Testis (tissue), 2 donors: ENCODE results near the gene ASTN1.

Source experiments
- POLR2A ChIP-seq: fragments of 450-650 bp; IDR thresholded peaks from one replicate; pipeline ENCODE4 v1.6.1; 2017; ENCODE audit warnings: antibody characterized with exemption, mild to moderate bottlenecking, moderate library complexity
- TF ChIP-seq, protein P1 (sequence below), 3 experiments: fragments of 450-650 bp in 2 of 3; fragments of 200-600 bp in 1 of 3; sonication (generic) in 1 of 3; IDR thresholded peaks; one replicate each; pipeline ENCODE4 v1.5.1; 2016 to 2019; ENCODE audit warnings: antibody characterized with exemption in 3 of 3, mild to moderate bottlenecking in 2 of 3, moderate library complexity in 1 of 3

DNA sequence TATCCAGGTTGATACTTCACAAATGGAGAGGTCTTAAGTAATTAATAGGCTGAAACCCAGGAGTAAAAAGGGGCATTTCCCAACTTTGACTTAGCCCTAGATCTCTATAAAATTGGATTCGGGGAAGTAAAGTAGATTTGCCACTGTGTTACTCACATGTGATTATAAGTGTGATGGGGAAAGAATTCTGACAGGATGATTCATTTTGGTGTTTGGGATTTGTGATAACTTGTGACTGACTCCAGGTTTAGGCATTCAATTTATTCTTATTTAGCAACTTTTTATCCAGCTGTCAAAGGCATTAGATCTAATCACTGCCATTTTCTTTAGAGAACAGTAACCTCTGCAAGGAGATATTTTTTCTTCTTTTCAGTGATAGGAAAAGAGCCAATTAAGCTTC, 175.5 kb downstream of the ASTN1 start:
- TF ChIP-seq, protein P1, sequence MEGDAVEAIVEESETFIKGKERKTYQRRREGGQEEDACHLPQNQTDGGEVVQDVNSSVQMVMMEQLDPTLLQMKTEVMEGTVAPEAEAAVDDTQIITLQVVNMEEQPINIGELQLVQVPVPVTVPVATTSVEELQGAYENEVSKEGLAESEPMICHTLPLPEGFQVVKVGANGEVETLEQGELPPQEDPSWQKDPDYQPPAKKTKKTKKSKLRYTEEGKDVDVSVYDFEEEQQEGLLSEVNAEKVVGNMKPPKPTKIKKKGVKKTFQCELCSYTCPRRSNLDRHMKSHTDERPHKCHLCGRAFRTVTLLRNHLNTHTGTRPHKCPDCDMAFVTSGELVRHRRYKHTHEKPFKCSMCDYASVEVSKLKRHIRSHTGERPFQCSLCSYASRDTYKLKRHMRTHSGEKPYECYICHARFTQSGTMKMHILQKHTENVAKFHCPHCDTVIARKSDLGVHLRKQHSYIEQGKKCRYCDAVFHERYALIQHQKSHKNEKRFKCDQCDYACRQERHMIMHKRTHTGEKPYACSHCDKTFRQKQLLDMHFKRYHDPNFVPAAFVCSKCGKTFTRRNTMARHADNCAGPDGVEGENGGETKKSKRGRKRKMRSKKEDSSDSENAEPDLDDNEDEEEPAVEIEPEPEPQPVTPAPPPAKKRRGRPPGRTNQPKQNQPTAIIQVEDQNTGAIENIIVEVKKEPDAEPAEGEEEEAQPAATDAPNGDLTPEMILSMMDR (IDR thresholded peaks at IDR 0.05) = no peak
- TF ChIP-seq POLR2A = no peak
